ENCODE measurements around the gene CDKN1B.
A peak's percentile ranks its signal among the peaks of the same experiment; 100 is the strongest.

CDKN1B gene

DNA sequence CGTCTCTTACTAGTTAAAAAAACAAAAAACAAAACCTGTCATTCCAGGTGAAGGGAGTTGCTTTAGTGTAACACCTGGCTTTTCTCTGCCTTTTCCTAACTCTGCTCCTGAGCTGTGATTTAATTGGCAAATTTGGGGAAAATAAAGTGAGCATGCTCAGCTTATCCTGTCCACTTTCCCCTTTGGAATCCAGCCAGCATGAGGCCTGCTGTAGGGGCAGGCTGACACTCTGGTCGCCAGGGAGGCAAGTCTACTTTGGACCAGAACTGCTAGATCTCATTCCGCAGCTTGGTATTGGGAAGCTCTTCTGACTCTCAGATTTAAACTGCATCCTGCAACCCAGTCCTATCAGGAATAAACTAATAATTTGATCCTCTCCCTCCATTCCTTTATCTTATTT, 30.1 kb downstream of the CDKN1B start:
- TF ChIP-seq INSM2 (tag by site-specific recombination; IDR thresholded peaks at IDR 0.05), result no peak
- TF ChIP-seq ZNF513 (tag by site-specific recombination; IDR thresholded peaks at IDR 0.05), result no peak
- TF ChIP-seq, protein P1, sequence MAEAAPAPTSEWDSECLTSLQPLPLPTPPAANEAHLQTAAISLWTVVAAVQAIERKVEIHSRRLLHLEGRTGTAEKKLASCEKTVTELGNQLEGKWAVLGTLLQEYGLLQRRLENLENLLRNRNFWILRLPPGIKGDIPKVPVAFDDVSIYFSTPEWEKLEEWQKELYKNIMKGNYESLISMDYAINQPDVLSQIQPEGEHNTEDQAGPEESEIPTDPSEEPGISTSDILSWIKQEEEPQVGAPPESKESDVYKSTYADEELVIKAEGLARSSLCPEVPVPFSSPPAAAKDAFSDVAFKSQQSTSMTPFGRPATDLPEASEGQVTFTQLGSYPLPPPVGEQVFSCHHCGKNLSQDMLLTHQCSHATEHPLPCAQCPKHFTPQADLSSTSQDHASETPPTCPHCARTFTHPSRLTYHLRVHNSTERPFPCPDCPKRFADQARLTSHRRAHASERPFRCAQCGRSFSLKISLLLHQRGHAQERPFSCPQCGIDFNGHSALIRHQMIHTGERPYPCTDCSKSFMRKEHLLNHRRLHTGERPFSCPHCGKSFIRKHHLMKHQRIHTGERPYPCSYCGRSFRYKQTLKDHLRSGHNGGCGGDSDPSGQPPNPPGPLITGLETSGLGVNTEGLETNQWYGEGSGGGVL (tag by site-specific recombination; IDR thresholded peaks at IDR 0.05), result no peak
- TF ChIP-seq ZBTB8A (tag by site-specific recombination; IDR thresholded peaks at IDR 0.05), result no peak
- no peak for TF ChIP-seq ZNF610 (tag by site-specific recombination; IDR thresholded peaks at IDR 0.05; ENCODE audit: borderline replicate concordance)
- no peak for TF ChIP-seq ZNF354C (tag by site-specific recombination; IDR thresholded peaks at IDR 0.05; ENCODE audit: borderline replicate concordance, low read depth)
- TF ChIP-seq ZFHX2 (tag by site-specific recombination; conservative IDR thresholded peaks at IDR 0.05), result 0 out of 2 replicates have a peak, but pooled peaks have one; percentile 14
- TF ChIP-seq, protein P2, sequence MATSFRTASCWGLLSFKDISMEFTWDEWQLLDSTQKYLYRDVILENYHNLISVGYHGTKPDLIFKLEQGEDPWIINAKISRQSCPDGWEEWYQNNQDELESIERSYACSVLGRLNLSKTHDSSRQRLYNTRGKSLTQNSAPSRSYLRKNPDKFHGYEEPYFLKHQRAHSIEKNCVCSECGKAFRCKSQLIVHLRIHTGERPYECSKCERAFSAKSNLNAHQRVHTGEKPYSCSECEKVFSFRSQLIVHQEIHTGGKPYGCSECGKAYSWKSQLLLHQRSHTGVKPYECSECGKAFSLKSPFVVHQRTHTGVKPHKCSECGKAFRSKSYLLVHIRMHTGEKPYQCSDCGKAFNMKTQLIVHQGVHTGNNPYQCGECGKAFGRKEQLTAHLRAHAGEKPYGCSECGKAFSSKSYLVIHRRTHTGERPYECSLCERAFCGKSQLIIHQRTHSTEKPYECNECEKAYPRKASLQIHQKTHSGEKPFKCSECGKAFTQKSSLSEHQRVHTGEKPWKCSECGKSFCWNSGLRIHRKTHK (tag by site-specific recombination; IDR thresholded peaks at IDR 0.05), result no peak
- 0 out of 2 replicates have a peak, but pooled peaks have one; percentile 18 for TF ChIP-seq GFI1B (tag by site-specific recombination; IDR thresholded peaks at IDR 0.05)
- no peak for TF ChIP-seq ZNF707 (tag by site-specific recombination; IDR thresholded peaks at IDR 0.05)
- no peak for TF ChIP-seq EGR2 (tag by site-specific recombination; IDR thresholded peaks at IDR 0.05; ENCODE audit: low read depth)
- no peak for TF ChIP-seq ZNF157 (tag by site-specific recombination; IDR thresholded peaks at IDR 0.05)
- no peak for TF ChIP-seq ZNF391 (tag by site-specific recombination; IDR thresholded peaks at IDR 0.05; ENCODE audit: borderline replicate concordance, low read depth)
- no peak for TF ChIP-seq ZNF175 (tag by site-specific recombination; IDR thresholded peaks at IDR 0.05)
- no peak for TF ChIP-seq ZNF555 (tag by site-specific recombination; conservative IDR thresholded peaks at IDR 0.05)
- TF ChIP-seq ZNF16 (tag by site-specific recombination; IDR thresholded peaks at IDR 0.05; ENCODE audit: low read depth), result no peak
- no peak for TF ChIP-seq ZNF311 (tag by site-specific recombination; IDR thresholded peaks at IDR 0.05; ENCODE audit: borderline replicate concordance)
- 0 out of 2 replicates have a peak, but pooled peaks have one; percentile 9 for TF ChIP-seq FEZF1 (tag by site-specific recombination; IDR thresholded peaks at IDR 0.05)
- TF ChIP-seq ZNF10 (tag by site-specific recombination; IDR thresholded peaks at IDR 0.05), result no peak
- no peak for TF ChIP-seq ZNF514 (tag by site-specific recombination; IDR thresholded peaks at IDR 0.05)
- TF ChIP-seq ZNF169 (tag by site-specific recombination; IDR thresholded peaks at IDR 0.05), result no peak
- POLR2A ChIA-PET, result interaction anchor here (1.0 kb wide), 1 partner anchor 26 kb away, joined by 4 read pairs; no protein-coding TSS in a partner anchor
- no peak overlapping the region for H3K4me3 ChIP-seq (ENCODE audit: low read depth, low read length)
- H3K9me3 ChIP-seq (ENCODE audit: control insufficient read depth, insufficient read depth, low read depth, low read length), result no peaks in the 10 kb centered on the region
- H3K36me3 ChIP-seq (ENCODE audit: control insufficient read depth in 2 of 2, insufficient read depth in 1 of 2, low read length in 2 of 2), result no peaks in the 10 kb centered on the region; a peak in 1 of 3 replicates
- no peak overlapping the region for H3K27ac ChIP-seq (ENCODE audit: extremely low read depth, low read depth, low read length)
- peaks cover 24% of the 10 kb centered on the region for H3K4me1 ChIP-seq (ENCODE audit: control insufficient read depth, insufficient read depth, low read length)
- CTCF ChIA-PET, result interaction anchor here (1.9 to 4.4 kb wide), 2 partner anchors 11 to 31 kb away, joined by 5 to 36 read pairs; no protein-coding TSS in a partner anchor

Data from HEK293 (cell line).